TTC549 (cell line): ENCODE measurements around the gene KIFAP3.
"Not testable (repeated sequence)": the region's sequence is repeated elsewhere in the genome, so short reads cannot be mapped to it uniquely, and the experiment has no call there.

Experiments used
- FAIRE-seq: peaks from 2 replicates; lab custom pipeline; 2012; peaks lifted over from hg19 to GRCh38; lab: Jason Lieb, UNC

KIFAP3 gene

GRCh38 chr1:170063109-170063826 is 11.2 kb downstream of the KIFAP3 start:
- no peak for FAIRE-seq

DNA sequence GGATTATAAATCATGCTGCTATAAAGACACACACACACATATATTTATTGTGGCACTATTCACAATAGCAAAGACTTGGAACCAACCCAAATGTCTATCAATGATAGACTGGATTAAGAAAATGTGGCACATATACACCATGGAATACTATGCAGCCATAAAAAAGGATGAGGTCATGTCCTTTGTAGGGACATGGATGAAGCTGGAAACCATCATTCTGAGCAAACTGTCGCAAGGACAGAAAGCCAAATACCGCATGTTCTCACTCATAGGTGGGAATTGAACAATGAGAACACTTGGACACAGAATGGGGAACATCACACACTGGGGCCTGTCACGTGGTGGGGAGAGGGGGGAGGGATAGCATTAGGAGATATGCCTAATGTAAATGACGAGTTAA is 12.8 kb downstream of the KIFAP3 start:
- FAIRE-seq = not testable (repeated sequence)

DNA sequence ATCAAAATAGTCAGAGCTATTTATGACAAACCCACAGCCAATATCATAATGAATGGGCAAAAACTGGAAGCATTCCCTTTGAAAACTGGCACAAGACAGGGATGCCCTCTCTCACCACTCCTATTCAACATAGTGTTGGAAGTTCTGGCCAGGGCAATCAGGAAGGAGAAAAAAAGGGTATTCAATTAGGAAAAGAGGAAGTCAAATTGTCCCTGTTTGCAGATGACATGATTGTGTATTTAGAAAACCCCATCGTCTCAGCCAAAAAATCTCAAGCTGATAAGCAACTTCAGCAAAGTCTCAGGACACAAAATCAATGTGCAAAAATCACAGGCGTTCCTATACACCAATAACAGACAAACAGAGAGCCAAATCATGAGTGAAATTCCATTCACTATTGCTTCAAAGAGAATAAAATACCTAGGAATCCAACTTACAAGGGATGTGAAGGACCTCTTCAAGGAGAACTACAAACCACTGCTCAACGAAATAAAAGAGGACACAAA is 14.4 kb downstream of the KIFAP3 start:
- not testable (repeated sequence) for FAIRE-seq

DNA sequence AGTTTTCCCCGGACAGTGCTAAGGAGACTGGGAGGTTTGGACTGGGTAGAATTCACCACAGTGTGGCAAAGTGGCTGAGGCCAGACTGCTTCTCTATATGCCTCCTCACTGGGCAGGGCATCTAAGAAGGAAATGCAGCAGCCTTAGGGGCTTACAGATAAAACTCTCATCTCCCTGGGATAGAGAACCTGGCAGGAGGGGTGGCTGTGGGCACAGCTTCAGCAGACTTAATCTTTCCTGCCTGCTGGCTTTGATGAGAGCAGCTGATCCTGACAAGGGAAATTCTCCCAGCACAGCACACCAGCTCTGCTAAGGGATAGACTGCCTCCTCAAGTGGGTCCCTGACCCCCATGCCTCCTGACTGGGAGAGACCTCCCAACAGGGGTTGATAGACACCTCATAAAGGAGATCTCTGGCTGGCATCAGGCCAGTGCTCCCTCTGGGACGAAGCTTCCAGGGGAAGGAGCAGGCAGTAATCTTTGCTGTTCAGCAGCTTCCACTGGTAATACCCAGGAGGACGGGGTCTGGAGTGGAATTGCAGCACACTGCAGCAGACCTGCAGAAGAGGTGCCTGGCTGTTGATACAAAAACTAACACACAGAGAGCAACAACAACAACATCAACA is 25.2 kb downstream of the KIFAP3 start:
- no peak for FAIRE-seq

- FAIRE-seq = no peak
Measured at GRCh38 chr1:170048515-170048914, 26.0 kb downstream of the KIFAP3 start.

DNA sequence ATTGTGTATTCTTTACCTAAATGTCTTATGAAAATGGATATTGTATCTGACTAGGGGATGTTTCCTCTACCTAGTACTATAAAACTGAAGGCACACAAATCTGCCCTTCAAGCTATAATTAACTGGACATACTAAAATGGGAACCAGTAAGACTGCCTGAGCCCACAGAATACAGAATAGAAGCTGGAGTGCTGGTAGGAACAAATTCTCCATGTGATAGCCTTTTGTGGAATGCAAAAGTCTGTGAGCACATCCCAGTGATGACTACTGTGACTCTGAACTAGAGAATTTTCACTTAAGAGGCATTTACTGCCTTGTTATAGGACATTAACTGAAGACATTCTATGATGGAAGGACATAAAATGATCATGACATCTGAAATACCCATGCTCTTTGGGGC is 30.3 kb downstream of the KIFAP3 start:
- FAIRE-seq = no peak

- FAIRE-seq = no peak
Measured at GRCh38 chr1:170041423-170042192, 32.9 kb downstream of the KIFAP3 start.

GRCh38 chr1:170032531-170033280 is 41.8 kb downstream of the KIFAP3 start:
- no peak for FAIRE-seq

DNA sequence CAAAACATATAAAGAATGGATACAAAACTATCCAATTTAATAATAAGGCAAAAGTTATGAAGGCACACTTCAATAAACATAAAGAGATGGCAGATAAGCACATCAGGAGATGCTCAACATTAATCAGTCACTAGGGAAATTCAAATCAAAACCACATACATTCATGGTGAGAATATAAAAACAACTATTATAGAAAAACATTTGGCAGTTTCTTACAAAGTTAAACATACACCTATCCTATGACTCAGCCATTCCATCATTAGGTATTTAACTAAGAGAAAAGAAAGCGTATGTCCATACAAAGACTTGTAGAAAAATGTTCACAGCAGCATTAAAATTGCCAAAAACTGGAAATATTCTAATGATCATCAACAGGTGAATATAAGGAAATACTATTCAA is 44.3 kb downstream of the KIFAP3 start:
- FAIRE-seq = no peak

- peak; percentile 94 for FAIRE-seq
Measured at GRCh38 chr1:170027760-170028159, 46.7 kb downstream of the KIFAP3 start.

GRCh38 chr1:170020859-170021258 is 53.6 kb downstream of the KIFAP3 start:
- FAIRE-seq = peak; percentile 62

DNA sequence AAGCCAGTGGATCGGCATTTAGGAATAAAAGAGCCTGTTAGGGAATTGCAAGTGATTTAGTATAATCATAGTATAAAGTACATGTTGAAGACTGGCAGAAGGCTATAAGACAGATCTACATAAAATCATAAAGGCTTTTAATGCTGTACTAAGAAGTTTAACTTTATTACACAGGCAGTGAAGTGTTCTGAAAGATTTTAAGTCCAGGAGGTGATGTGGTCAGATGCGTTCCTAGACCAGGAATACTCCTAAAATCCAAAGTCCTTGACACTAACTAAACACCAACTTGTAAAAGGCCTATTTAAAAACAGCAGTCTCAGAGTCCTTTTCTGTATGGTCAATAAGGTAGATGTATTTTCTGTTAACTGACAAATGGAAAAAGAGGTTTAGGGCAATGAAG is 57.0 kb downstream of the KIFAP3 start:
- peak; percentile 23 for FAIRE-seq

- FAIRE-seq = no peak
Measured at GRCh38 chr1:170012920-170013319, 61.6 kb downstream of the KIFAP3 start.

- FAIRE-seq = no peak
Measured at GRCh38 chr1:170010443-170010842, 64.1 kb downstream of the KIFAP3 start.

DNA sequence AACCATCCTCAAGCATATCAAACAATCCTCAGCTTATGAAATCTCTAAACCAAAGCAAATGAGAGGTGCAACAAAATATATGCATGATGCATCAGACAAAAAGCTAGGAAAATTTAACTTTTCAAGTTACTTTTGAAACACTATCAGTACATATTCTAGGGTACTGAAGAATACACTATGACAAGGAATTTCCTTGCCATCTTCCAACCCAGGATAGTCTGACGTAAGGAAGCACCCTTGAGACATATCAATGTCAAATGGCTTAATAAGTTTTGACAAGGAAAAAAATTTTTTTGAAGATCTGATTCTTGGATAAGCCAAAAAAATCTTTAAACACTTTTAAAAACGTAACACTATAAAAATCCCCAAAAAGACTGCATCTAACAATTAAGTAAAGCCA is 64.9 kb downstream of the KIFAP3 start:
- no peak for FAIRE-seq

GRCh38 chr1:170008745-170009144 is 65.8 kb downstream of the KIFAP3 start:
- not testable (repeated sequence) for FAIRE-seq

DNA sequence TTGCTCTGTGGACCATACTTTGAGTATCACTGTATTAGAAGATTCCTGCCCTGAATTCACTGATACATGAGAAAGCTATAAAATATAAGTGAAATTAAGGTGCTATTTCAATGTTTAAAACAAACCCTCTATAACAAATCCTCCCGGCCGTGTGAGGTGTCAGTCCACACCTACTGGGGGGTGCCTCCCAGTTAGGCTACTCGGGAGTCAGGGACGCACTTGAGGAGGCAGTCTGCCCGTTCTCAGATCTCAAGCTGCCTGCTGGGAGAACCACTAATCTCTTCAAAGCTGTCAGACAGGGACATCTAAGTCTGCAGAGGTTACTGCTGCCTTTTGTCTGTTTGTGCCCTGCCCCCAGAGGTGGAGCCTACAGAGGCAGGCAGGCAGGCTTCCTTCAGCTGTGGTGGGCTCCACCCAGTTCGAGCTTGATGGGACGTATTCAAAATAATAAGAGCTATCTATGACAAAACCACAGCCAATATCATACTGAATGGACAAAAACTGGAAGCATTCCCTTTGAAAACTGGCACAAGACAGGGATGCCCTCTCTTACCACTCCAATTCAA is 71.1 kb downstream of the KIFAP3 start:
- not testable (repeated sequence) for FAIRE-seq

DNA sequence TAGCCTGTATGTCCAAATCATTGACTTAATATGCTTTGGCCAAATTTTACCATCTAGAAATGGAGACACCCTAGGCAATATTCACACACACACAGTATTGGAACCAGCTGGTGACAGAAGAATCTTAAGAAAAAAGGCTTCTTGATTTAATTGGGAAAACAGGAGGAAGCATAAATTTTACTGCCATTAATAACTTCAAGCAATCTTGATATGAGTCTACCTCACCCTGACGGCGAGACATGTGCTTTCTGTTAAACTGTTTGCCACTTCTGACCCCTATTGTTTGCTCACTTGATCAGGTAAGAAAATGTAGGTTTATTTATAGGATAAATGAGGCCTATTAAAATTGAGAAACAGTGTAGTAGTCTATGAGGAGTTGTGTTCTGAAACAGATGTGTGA is 73.2 kb downstream of the KIFAP3 start:
- FAIRE-seq = no peak

GRCh38 chr1:169999761-170000160 is 74.7 kb downstream of the KIFAP3 start:
- FAIRE-seq = no peak

- no peak for FAIRE-seq
Measured at GRCh38 chr1:169999331-169999741, 75.2 kb downstream of the KIFAP3 start.

- FAIRE-seq = no peak
Measured at GRCh38 chr1:169995993-169996392, 78.5 kb downstream of the KIFAP3 start.

DNA sequence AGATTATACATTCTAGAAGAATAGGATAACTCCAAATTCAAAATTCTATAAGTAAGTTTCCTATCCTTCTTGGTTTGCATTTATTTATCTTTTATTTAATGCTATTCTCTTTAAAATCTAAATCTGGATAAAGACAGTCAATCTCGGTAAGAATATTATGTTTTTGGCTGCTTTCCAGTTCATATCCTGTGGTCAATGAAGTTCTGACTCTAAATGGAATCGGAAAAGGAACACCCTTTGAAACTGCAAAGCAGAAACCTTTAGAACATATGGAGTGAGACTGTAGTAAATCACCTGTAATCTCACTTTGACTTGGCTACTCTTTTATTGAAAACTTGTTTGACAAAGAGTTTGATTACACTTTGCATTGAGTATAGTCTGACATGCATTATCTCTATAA is 85.2 kb downstream of the KIFAP3 start:
- FAIRE-seq = no peak
